HG03469 (cell line): ENCODE results near the gene AEN.
A peak's percentile ranks its signal among the peaks of the same experiment; 100 is the strongest.
"Not testable (repeated sequence)": the region's sequence is repeated elsewhere in the genome, so short reads cannot be mapped to it uniquely, and the experiment has no call there.

ENCODE experiments used
- ATAC-seq: cut with Tn5 transposase; IDR thresholded peaks from one replicate; pipeline ENCODE4 v1.9.1; 2021; ENCODE audit warnings: mild to moderate bottlenecking, moderate library complexity, moderate number of reproducible peaks; ENCODE audit not compliant: unreplicated experiment

The AEN gene

DNA sequence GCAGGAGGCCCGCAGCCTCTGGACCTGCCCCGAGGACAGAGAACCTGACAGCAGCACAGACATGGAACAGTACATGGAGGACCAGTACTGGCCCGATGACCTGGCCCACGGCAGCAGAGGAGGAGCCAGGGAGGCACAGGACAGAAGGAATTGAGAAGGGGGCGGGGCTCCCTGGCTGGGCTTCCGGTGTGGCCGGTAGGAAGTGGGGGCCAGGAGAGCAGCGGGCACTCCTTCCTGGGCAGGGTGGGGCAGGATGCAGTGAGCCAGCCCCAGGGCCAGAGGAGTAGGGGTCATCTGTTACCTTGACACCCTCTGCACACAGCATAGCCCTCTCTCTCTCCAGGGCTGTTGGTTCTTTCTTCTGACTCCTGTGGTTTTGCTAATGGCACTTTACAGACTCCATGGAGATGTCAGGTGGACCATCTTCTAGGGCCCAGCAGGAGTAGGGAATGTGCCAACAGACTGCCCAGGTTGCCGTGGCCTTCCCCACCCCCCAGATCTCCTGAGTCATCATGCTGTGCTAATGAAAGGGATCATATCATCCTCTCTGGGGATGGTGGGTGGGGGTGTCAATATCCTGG is 9.1 kb downstream of the AEN start:
- no peak for ATAC-seq

DNA sequence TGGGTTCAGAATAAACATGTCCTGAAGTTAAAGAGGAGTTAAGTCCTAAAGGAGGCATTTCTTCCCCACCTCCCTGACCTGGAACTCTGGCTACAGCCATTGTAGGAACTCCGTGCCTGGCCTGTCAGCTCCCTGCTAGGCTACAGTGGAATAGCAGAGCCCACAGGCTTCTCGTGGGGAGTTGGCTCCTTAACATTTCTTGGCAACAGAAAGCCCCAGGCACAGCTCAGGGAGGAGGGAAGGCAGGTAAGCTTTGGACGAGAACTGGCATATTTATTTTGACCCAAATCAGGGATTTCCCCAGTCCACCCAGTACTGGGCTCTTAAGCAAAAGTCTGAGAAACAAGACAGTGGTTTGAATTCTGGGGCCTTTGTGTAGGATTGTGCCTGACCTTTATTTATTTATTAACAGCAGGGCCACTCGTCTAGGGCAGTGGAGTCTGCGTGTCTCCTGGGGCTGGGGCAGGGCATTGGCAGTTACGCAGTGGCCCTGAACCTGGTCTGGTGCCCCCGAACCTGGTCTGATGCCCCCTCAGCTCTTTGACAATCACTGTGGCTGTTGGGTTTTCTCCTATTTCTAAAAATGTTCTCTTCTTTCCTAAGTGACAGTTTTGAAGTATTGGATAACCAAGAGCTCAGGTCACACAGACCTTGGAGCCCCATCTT is 9.8 kb downstream of the AEN start:
- ATAC-seq: no peak

DNA sequence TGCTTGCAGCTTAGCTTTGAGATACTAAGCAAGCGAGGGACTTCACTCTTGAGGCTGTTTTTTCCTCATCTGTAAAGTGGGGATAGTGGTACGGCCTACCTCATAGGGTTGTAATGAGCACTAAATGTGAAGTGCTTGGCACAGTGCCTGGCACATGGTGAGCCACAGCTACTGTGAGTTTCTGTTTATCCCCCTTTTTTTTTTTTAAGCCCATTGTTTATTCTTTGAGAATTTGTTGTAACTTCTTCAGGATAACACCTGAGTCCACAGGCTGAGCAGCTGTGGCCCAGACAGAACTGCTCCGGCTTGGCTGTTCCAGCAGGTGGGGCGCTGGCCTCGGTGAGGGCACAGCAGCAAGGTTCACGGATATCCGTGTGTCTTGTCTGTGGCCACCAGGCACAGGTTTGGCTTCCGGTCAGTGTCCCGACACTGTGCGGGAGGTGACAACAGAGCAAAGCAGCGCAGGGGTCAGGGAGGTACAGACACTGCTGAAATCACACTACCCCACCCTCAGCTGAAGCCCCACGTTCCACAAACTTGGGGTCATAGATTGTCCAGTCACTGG is 10.4 kb downstream of the AEN start:
- no peak for ATAC-seq

DNA sequence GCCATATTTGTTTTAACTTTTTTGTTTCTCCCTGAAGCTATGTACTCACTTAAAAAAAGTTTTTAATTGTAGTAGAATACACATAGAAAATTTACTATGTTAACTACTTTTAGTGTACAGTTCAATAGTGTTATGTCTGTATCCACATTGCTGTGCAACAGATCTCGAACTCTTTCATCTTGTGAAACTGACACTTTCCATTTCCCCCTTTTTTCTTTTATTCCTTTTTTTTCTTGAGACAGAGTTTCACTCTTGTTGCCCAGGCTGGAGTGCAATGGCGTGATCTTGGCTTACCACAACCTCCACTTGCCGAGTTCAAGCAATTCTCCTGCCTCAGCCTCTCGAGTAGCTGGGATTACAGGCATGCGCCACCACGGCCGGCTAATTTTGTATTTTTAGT is 11.7 kb downstream of the AEN start:
- not testable (repeated sequence) for ATAC-seq

DNA sequence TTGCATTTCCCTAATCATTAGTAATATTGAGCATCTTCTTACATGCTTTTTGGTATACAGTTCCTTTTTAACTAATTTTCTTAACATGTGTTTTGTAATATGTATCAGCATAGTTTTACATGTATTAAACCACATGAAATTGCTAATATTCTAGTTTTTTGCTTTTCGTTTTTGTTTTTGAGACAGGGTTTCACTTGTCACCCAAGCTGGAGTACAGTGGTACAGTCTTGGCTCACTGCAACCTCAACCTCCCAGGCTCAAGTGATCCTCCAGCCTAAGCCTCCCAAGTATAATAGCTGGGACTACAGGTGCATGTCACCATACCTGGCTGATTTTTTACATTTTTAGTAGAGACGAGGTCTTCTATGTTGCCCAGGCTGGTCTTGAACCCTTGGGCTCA is 13.3 kb downstream of the AEN start:
- ATAC-seq: no peak

DNA sequence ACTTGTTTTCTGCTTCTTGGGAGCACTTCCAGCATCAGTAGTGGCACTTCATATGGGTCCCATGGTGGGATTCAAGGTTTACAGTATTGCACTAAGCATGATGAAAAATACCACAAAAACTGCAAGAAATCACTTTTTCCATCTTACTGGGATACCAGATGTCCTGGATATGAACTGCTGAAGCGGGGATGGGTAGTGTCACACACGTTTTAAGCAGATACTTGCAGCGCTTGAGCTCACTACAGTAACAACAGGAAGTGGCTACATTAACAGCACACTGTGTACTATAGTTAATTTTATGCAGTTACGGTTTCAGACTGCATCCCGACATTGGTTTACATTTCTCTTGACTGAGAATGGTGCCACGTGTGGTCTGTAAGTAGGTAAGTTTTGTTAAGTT is 14.2 kb downstream of the AEN start:
- peak; percentile 29 for ATAC-seq

DNA sequence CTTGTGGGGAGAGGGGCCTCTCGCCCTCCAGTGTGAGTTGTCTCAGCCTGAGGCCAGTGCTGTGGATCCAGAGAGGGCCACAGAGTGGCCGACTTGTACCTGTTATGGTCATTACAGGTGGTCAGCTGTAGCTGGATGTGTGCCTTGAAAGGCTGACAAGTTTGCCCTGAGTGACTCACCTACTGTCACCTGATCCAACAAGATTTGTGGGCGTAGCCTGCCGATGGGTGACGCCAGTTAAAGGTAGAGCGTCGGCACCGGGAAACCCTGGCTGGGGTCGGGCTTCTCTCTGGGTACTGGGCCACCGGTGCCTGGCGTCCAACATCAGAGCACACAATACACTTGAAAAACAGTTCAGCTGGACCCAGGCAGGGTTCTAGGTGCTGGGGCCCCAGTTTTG is 14.9 kb downstream of the AEN start:
- no peak for ATAC-seq

DNA sequence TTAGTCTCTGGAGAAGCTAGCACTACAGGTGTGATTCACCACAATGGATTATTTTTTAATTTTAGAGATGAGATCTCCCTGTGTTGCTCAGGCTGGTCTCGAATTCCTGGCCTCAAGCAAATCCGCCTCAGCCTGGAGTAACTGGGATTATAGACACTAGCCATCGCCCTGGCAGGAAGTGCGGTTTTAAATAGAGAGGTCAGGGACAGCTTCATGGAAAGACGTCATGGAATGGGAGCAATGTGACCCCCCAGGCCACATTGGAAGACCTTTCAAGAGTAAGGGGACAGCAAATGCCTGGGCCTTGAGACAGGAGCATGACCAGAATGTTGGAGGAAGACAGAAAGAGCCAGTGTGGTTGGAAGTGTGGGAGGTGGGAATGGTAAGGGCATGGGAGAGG is 15.5 kb downstream of the AEN start:
- ATAC-seq: no peak

DNA sequence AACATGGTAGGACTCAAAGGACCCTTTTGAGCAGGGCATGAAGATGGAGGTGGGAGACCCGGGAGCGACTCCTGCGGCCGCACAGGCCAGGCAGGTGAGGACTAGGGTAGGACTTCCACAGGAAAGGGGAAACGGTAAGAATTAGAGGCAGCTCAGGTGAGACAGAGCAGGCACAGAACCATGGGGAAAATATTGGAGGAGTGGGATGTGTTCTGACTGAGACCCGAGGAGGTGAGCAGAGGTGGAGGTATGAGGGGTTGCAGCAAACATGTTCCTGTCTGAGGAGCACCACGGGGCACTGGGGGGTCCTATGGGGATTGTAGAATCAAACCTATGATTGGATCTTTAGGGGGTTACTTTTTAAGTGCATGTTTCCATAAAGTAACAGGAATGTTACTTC is 16.3 kb downstream of the AEN start:
- ATAC-seq: no peak

DNA sequence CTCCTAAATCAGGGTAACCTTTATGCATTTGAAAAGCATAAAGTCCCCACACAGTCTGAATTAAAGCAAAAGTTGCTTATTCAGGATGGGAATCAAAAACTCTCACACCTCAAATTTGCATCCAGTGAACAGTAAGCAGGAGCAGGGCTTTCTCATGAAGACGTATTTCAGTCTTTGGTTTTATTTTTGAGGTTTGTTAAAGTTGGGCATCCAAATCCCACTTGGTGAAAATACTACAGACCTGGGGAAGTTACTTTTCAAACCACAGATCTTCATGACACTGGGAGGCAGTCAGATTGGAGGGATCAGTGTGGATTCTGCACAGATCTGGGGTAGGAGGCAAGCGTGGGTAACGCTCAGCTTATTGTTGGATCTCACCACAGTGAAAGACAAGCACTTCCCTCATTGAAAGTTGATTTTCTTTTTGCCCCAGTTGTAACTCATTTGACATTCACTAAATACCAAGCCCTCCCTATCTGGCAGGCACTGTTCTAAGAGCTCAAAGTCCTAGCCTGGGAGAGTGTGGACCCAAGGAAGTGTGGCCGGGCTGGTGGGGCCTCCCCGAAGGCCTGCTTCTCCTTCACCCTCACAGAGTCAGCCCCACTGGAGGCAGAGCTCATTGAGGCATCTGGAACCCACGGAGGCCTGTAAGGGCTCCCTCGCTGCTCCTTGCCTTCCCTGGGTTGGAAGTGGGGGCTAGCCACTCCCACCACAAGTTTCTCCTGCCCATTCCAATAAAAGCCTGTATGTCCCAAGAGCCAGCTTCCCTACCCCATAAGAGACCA is 16.9 kb downstream of the AEN start:
- ATAC-seq: no peak

DNA sequence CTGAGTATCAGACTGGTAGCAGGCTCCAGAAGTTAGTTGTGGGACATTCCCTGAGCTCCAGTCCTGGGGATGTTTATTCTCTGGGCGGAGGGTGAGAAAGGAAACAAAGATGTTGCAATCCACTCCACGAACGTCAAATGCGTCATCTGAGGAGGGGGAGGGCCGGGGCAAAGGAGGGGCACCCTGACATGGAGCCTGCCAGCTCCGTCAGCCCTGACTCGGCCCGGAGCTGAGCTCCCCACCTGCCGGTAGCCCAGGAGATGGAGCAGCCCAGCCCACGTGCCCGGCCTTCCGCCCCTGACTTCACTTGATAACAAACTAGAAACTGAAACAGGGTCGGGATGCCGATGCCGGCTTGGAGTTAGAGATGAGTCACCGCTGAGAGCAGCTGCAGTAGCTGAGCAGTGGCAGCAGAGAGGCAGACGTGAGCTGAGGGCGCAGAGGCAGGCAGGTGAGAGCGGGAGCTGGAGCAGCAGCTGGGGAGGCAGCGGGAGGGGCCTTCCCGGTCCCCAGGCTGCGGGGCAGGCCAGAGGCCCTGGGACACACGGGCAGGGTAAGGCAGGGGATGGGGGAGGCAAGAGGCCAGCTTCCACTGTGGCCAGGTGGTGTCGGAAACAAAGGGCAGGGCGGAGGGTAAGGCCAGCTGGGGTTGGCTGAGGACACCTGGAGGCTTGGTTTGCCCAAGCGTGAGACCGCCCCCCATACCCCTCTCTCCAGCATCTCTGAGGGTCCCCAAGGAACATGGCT is 17.7 kb downstream of the AEN start, which contains the start of gene ISG20:
Gene ISG20 (plus strand): TSS at position 391 of the 747 bp plus-strand sequence. CDS start 351 bp downstream, at position 742.
- ATAC-seq: peak; percentile 67

DNA sequence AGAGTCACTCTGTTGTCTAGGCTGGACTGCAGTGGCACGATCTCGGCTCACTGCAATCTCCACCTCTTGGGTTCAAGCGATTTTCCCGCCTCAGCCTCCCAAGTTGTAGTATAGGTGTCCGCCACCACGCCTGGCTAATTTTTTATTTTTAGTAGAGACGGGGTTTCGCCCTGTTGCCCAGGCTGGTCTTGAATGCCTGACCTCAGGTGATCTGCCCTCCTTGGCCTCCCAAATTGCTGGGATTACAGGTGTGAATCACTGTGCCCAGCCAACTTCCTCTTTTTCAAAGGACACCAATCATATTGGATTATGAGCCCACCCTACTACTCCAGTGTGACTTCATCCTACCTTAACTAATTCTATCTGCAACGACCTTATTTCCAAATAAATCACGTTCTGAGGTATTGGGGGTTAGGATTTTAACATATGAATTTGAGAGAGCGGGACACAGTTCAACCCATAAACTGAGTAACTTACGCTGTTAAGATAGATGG is 20.9 kb downstream of the AEN start:
- ATAC-seq: no peak

DNA sequence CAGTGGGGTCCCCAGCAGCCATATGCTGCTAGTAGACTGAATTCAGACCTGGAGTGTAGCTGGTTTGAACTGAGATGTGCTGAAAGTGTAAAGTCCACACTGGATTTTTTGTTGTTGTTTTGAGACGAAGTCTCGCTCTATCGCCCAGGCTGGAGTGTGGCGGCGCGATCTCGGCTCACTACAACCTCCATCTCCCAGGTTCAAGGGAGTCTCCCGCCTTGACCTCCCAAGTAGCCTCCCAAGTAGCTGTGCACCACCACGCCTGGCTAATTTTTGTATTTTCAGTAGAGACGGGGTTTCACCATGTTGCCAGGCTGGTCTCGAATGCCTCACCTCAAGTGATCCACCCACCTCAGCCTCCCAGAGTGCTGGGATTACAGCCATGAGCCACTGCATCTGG is 21.4 kb downstream of the AEN start:
- not testable (repeated sequence) for ATAC-seq

DNA sequence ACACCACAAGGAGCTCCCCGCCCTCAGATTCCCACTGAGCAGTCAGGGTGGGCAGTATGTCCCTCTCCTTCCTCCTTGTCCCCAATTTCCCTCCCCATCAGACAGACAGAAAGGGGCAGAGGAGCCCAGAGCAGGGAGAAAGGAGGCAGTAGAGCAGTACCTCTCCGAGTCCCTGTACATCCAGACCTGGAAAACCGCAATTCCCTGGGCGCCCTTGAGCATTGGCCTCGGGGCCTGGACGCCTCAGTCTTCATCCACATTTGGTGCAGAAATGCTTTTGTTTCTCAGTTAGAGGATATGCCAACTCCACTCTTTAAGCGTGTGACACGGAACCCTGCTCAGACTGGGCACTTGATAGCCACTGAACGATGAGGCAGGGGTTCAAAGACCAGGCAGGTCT is 23.6 kb downstream of the AEN start:
- no peak for ATAC-seq

DNA sequence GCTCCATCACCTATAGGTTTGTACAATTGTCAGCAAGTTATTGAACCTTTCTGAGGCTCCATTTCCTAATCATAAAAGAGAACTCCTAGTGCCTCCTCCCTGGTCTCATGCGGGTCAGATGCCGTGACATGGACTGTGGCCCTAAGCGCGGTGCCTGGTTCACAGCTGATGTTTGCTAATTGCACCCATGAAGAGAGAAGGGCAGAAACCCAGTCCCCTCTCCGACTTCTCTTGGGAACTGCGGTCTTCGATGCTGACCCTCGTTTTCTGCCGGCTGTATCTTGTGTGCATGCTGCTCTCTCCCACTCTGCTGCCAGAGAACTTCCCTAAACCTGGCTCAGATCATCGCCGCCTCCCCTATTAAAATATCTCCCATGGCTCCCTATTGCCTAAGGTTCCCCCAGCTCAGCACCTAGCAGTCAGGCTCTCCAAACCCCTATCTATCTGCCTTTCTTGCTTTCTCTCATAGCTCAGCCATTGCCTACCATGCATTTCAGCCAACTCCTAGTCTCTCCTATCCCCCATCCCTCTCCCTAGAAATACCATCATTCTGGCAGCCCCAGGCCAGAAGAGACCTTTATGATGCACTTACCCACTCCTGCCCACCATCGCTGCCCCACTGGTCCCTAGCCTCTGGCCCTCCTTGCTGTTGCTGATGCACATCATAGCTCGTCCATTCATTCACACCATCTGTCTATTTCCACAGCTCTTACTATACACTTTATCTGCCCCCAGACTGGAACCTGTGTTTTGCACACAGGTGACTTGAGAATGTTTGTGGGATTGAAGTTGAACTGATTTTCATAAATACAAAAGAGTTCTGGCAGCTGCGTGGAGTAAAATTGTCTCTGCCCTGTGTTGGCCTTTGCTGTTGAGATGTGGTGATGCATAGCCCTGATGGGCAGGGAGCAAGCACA is 24.3 kb downstream of the AEN start:
- ATAC-seq: no peak

DNA sequence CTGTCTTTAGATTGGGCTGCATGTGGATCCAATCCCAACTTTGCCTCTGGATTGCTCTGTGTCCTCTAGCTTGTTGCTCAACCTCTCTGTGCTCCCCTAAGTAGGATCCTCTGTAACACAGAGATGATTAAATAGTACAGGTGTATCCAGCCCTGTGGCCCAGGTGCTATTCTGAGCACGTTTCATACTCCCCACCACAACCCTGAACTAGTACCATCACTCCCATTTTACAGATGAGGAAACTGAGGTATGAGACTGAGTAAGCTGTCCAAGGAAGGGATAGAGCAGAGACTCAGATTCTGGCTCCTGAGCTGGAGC is 24.9 kb downstream of the AEN start:
- no peak for ATAC-seq

DNA sequence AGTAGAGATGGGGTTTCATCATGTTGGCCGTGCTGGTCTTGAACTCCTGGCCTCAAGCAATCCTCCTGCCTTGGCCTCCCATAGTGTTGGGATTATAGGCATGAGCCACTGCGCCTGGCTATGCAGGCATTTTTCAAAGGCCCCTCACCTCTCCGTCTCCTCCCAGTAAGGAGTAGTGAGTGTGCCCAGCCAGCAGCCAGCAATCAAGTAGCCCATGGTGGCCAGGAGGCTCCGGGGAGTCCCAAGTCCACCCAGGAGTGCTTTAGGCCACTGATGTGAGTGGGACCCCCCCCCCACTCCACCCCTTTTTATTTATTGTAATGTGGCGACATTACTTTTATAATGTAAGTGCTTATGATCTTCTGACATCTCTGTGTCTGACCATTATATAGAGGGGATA is 25.8 kb downstream of the AEN start:
- no peak for ATAC-seq

DNA sequence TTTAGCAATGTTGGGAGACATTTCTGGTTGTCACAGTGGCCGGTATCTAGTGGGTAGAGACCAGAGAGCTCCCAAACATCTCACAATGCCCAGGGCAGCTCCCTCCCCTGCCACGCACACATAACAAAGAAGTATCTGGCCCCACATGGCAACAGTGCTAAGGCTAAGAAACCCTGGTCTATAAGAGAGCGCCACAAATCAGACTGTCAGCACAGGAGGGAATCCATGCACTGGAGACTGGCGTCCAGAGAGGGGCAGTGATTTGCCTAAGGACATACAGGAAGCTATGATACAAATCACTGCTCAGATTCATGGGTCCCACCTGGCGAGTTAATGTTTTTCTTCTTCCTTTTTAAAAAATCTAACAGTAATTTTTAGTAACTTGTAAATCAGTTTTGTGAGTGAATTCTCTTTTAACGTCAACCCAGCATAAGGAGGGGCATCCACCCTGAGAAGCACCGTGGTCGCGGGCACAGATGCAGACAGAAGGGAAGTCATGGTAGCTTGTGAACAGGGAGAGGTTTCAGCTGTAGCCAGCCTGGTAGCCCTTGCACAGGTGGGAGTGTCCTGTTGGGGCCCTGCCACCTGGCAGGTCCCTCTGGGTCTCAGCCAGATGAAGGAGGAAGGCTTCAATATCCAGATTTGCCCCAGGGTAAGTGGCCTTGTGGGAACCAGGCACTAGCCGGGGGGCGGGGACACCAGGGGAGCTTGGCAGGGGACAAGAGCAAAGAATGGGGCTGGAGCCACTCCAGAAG is 26.4 kb downstream of the AEN start:
- no peak for ATAC-seq
